PFSK-1 (cell line): ENCODE results near the gene SERPINA9.

Experiments used
- FOXP2 ChIP-seq: optimal IDR thresholded peaks from 2 replicates; pipeline ENCODE3; 2011; ENCODE audit warnings: borderline replicate concordance, control low read depth, inconsistent platforms; ENCODE audit not compliant: insufficient read depth; ENCODE audit errors: extremely low read length, extremely low read depth
- POLR2AphosphoS5 ChIP-seq: IDR thresholded peaks from 2 replicates; pipeline ENCODE4 v1.6.1; 2012; ENCODE audit warnings: low read depth, mild to moderate bottlenecking, control low read depth, low read length, moderate library complexity
- REST ChIP-seq, 2 experiments: IDR thresholded peaks; 2 replicates each; pipeline versions ENCODE4 v1.6.1 to v1.8.0; 2011 to 2012; ENCODE audit warnings: low read depth in 2 of 2, low read length in 2 of 2, control low read depth in 1 of 2, inconsistent platforms in 1 of 2, mild to moderate bottlenecking in 1 of 2, moderate library complexity in 1 of 2; ENCODE audit not compliant: insufficient read depth in 1 of 2
- SIN3A ChIP-seq: IDR thresholded peaks from 2 replicates; pipeline ENCODE4 v1.6.1; 2012; ENCODE audit warnings: mild to moderate bottlenecking, low read length, moderate library complexity, borderline replicate concordance; ENCODE audit not compliant: insufficient read depth
- TAF1 ChIP-seq: IDR thresholded peaks from 2 replicates; pipeline ENCODE4 v1.6.1; 2012; ENCODE audit warnings: low read length, control low read depth, borderline replicate concordance; ENCODE audit not compliant: insufficient read depth

SERPINA9 gene

GRCh38 chr14:94514351-94514750 lies 38.4 kb upstream of the SERPINA9 start:
- TF ChIP-seq POLR2AphosphoS5 (no peak), FOXP2 (no peak), REST (IDR thresholded peaks at IDR 0.05; ENCODE audit: insufficient read depth in 1 of 2, low read depth in 2 of 2, low read length in 2 of 2) (no peak), TAF1 (no peak), SIN3A (no peak)

DNA sequence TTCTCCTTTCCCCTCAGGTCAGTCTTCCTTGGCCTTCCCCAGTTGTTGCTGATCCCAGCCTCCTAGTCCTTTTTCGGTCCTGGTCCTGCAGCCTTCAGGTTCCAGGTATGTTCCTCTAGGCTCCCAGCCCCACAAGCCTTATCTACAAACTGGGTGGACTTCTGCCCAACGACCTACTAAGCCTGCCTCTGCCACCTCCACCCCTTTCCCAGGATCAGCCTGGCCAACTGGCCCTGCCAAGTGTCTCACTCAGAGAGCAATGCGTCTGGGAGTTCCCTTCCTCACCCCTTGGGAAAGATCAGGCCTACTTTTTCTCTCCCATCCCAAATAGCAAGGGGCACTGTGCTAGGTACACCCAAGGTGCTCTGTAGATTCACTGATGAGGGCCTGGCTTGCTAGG lies 33.4 kb upstream of the SERPINA9 start, which contains the start of gene SERPINA12:
Gene SERPINA12, minus strand, starts transcription at position 114 of the 400 bp plus-strand sequence. CDS start 11,072 bp downstream, outside the sequence.
- TF ChIP-seq SIN3A (no peak), FOXP2 (no peak), TAF1 (no peak), REST (IDR thresholded peaks at IDR 0.05; ENCODE audit: insufficient read depth in 1 of 2, low read depth in 2 of 2, low read length in 2 of 2) (no peak), POLR2AphosphoS5 (no peak)

DNA sequence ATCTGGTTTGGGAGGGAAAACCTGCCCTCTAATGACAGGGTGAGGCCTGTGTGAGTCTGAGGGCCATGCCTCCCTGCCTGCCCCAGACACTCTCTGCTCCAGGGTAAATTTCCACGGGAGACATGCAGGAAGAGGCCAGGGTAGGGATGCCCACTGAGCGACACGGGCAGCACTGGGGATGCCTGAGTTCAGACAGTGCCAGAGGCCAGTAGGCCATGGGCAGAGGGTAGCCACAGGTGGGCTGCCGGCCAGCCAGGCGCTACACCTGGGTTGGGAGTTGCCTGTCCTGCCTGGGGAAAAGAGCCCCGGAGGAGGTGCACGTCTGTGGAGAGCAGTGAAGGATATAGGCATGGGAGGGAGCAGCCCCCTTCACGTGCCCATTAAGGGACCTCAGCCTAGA lies 29.6 kb upstream of the SERPINA9 start:
- TF ChIP-seq POLR2AphosphoS5 = no peak
- no peak for TF ChIP-seq FOXP2
- TF ChIP-seq REST (IDR thresholded peaks at IDR 0.05; ENCODE audit: insufficient read depth in 1 of 2, low read depth in 2 of 2, low read length in 2 of 2) = no peak
- no peak for TF ChIP-seq TAF1
- no peak for TF ChIP-seq SIN3A

GRCh38 chr14:94505206-94505605 lies 29.2 kb upstream of the SERPINA9 start:
- no peak for TF ChIP-seq REST (IDR thresholded peaks at IDR 0.05; ENCODE audit: insufficient read depth in 1 of 2, low read depth in 2 of 2, low read length in 2 of 2)
- TF ChIP-seq FOXP2 = no peak
- TF ChIP-seq TAF1 = no peak
